ENCODE data around the gene POMGNT1.

POMGNT1 gene

GRCh38 chr1:46183079-46183847 lies 15.0 kb downstream of the POMGNT1 start:
- DNase-seq (ENCODE audit: low read depth) = no peak

- DNase-seq (ENCODE audit: low read depth) = no peak
Observed at GRCh38 chr1:46181343-46182260, 16.6 kb downstream of the POMGNT1 start.

GRCh38 chr1:46180082-46180616 lies 18.1 kb downstream of the POMGNT1 start:
- DNase-seq (ENCODE audit: low read depth) = no peak

DNA sequence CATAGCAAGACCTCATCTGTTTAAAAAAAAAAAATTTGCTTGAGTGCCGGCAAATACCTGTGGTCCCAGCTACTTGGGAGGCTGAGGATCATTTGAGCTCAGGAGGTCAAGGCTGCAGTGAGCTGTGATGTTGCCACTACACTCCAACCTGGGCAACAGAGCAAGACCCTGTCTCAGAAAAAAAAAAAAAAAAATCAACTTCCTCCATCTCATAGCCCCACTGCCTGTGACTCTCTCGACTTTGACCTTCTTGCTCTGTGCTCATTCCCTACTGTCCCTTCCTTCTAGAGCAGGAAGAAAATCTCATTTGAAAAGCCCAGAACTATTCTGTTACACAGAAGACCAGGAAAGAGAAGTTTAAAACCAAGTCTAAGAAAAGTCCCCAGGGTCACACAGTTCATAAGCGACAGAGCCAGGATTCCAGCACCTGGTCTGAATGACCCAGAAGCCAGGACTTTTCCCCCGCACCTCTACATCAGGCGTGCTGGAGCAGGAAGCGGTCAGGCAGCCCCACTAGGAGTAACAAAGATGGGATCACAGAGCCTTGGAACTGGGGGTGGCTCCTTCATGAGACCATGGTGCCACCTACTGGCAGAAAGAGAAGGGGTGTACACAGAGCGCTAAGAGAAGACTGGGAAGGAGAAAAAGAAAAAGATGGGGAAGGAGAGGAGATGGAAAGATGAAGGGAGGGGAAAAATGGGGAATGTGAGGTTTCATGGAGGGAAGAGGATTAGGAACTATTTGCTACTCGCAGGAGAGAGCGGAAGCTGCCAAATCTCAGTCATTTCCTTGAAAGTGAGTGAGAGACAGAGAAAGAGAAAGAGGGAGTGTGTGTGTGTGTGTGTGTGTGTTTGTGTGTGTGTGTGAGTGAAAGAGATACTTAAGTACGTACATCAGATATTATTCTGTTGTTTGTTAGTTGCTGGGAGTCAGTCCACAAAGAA lies 18.8 kb downstream of the POMGNT1 start:
- peak; percentile 49 for DNase-seq (ENCODE audit: low read depth)

DNA sequence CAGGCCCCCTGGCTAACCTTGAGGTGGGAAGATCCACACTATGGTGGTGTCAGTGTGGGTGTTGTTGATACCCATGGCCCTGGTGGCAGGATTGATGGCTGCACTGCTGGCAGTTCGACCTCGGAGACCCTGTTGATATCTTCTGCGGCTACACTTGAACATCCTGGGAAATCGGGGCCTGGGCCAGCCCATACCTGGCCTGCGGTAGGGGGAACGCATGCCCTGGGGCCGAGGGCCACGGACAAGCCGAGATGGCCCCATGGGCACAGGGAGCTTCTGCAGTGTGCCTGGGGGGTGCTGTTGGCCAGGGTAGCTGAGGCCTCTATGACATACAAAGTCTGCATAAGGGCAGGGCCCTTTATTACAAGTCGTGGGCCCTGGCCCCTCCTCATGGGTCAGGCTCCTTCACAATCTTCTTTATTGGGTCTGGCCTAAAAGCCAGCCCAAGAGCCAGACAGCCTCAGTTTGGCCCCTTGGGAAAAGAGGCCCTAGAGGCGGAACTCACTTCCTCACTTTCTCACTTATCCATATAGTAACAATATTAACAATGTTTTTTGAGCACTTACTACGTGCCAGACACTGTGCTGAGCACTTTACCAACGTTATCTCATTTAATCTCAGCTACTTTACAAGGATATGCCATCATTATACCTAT lies 21.9 kb downstream of the POMGNT1 start, which contains the start of gene P3R3URF:
Gene P3R3URF (minus strand): TSS at position 278 of the 655 bp plus-strand sequence. CDS start 17 bp downstream, at position 261.
- no peak for DNase-seq (ENCODE audit: low read depth)

GRCh38 chr1:46175243-46175642 lies 23.0 kb downstream of the POMGNT1 start:
- no peak for DNase-seq (ENCODE audit: low read depth)

- no peak for DNase-seq (ENCODE audit: low read depth)
Observed at GRCh38 chr1:46174448-46175231, 23.6 kb downstream of the POMGNT1 start, which contains the start of gene TSPAN1. TSPAN1 (plus strand) TSS chr1:46175087; CDS start chr1:46181108, 6,021 bp downstream.

GRCh38 chr1:46173361-46173856 lies 24.8 kb downstream of the POMGNT1 start:
- DNase-seq (ENCODE audit: low read depth) = no peak

GRCh38 chr1:46172321-46172720 lies 25.9 kb downstream of the POMGNT1 start:
- DNase-seq (ENCODE audit: low read depth) = no peak

DNA sequence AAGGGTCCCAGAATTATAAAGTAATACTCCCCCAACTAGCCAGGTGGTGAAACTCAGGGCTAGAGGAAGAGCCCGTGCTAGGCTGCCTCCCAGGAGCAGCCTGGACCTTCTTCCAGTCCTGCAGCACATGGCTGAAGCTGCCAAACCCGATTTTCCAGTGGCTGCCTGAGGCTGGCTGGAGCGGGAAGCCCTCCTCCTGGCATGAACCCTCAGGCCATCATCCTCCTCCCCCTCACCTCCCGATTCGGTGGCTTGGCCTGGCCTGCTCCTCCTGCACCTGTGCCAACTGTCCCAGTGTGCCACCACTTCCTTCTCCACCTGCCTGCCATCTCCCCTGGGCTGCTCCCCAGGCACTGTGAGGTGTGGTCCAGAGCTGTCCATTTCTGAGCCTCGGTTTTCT lies 26.4 kb downstream of the POMGNT1 start:
- no peak for DNase-seq (ENCODE audit: low read depth)

GRCh38 chr1:46171351-46171750 lies 26.9 kb downstream of the POMGNT1 start:
- no peak for DNase-seq (ENCODE audit: low read depth)

DNA sequence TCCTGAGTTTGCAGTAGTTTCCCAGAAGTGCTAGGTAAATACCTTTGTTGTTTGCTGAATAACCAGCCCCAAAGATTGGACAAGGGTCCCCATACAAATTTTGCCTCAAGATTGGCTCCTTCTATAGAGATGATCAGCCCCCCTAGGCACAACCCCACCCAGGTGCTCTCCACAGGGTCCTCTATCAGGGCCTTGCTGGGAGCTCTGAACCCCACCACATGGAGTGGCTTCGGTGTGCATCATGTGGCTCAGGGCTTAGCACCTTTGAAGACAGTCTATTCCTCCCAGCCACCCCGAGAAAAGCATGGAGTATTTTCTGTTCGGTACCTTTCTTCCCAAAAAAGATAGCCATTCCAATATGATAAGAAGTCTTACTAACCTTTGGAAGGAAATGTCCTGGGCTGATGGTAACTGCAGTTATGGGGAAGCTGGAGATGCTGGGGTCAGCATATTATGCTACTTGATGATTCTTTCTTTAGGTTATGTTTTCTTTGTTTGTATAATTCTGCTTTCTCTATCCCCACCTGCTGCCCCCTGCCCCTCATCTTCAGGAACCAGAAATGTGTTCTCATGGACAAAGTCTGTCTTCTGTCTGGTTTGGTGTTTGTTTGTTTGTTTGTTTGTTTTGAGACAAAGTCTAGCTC lies 28.3 kb downstream of the POMGNT1 start:
- no peak for DNase-seq (ENCODE audit: low read depth)

GRCh38 chr1:46168477-46168876 lies 29.8 kb downstream of the POMGNT1 start:
- DNase-seq (ENCODE audit: low read depth) = no peak

GRCh38 chr1:46166521-46167462 lies 31.4 kb downstream of the POMGNT1 start:
- peak; percentile 17 for DNase-seq (ENCODE audit: low read depth)

GRCh38 chr1:46160212-46160611 lies 38.0 kb downstream of the POMGNT1 start:
- DNase-seq (ENCODE audit: low read depth) = no peak

GRCh38 chr1:46159516-46159915 lies 38.7 kb downstream of the POMGNT1 start:
- DNase-seq (ENCODE audit: low read depth) = no peak

GRCh38 chr1:46158312-46159281 lies 39.6 kb downstream of the POMGNT1 start:
- no peak for DNase-seq (ENCODE audit: low read depth)
